ENCODE measurements around the gene CCDC7. TPM values are rescaled to one million over a fixed set of nuclear protein-coding genes. Genes with fewer than 3 reads are reported as not detected.
"Not testable (repeated sequence)": the region's sequence is repeated elsewhere in the genome, so short reads cannot be mapped to it uniquely, and the experiment has no call there.

CCDC7 gene
- total RNA-seq, 1 experiment from 2014 or later: 1.2 TPM

GRCh38 chr10:32540691-32541470 lies 94.9 kb downstream of the CCDC7 start:
- TF ChIP-seq CTCF (IDR thresholded peaks at IDR 0.05; ENCODE audit: insufficient read depth in 1 of 2, low read depth in 1 of 2, low read length in 1 of 2, severe bottlenecking in 1 of 2, unreplicated experiment in 1 of 2): no peak
- H3K27ac Mint-ChIP-seq (ENCODE audit: unreplicated experiment): no peak overlapping the region
- H3K4me3 ChIP-seq (ENCODE audit: low read depth, low read length): no peak overlapping the region
- no peaks in the 10 kb centered on the region for H3K9me3 ChIP-seq
- H3K36me3 Mint-ChIP-seq (ENCODE audit: insufficient read depth, unreplicated experiment): no peaks in the 10 kb centered on the region
- no peaks in the 10 kb centered on the region for H3K4me1 ChIP-seq
- ChIA-PET POLR2A (no interaction called here), CTCF (no interaction called here)
- no peak for DNase-seq
- intact Hi-C loops (cut with micrococcal nuclease; ENCODE audit: unreplicated experiment): no loop called here
- no peaks in the 10 kb centered on the region for H3K9me3 Mint-ChIP-seq (ENCODE audit: unreplicated experiment)
- peaks cover 2% of the 10 kb centered on the region for H3K27me3 Mint-ChIP-seq (ENCODE audit: insufficient read depth, unreplicated experiment)
- no peaks in the 10 kb centered on the region for H3K36me3 ChIP-seq (ENCODE audit: control insufficient read depth, insufficient read depth, low read length)
- no peaks in the 10 kb centered on the region for H3K27me3 ChIP-seq (replicated peaks; ENCODE audit: control insufficient read depth, insufficient read depth, low read length)
- H3K4me1 Mint-ChIP-seq (ENCODE audit: low read depth, unreplicated experiment): no peaks in the 10 kb centered on the region
- BruUV-seq (replicated peaks): no TSS peak
- no peak overlapping the region for H3K4me3 Mint-ChIP-seq (ENCODE audit: unreplicated experiment)

GRCh38 chr10:32548208-32548607 lies 102.3 kb downstream of the CCDC7 start:
- H3K4me1 Mint-ChIP-seq (ENCODE audit: low read depth, unreplicated experiment): peaks cover 5% of the 10 kb centered on the region
- Histone ChIP-seq H3K36me3 (ENCODE audit: control insufficient read depth, insufficient read depth, low read length) (no peaks in the 10 kb centered on the region), H3K4me1 (no peaks in the 10 kb centered on the region), H3K27me3 (replicated peaks; ENCODE audit: control insufficient read depth, insufficient read depth, low read length) (no peaks in the 10 kb centered on the region), H3K9me3 (no peaks in the 10 kb centered on the region; the same call in 1 of the 2 replicates), H3K4me3 (ENCODE audit: low read depth, low read length) (no peak overlapping the region)
- peaks cover 4% of the 10 kb centered on the region for H3K27me3 Mint-ChIP-seq (ENCODE audit: insufficient read depth, unreplicated experiment)
- CTCF ChIA-PET: no interaction called here
- no TSS peak for BruUV-seq (replicated peaks)
- no peaks in the 10 kb centered on the region for H3K9me3 Mint-ChIP-seq (ENCODE audit: unreplicated experiment)
- POLR2A ChIA-PET: no interaction called here
- H3K36me3 Mint-ChIP-seq (ENCODE audit: insufficient read depth, unreplicated experiment): no peaks in the 10 kb centered on the region
- intact Hi-C loops (cut with micrococcal nuclease; ENCODE audit: unreplicated experiment): no loop called here
- no peak overlapping the region for H3K4me3 Mint-ChIP-seq (ENCODE audit: unreplicated experiment)
- DNase-seq: no peak
- no peak overlapping the region for H3K27ac Mint-ChIP-seq (ENCODE audit: unreplicated experiment)
- TF ChIP-seq CTCF (IDR thresholded peaks at IDR 0.05; ENCODE audit: insufficient read depth in 1 of 2, low read depth in 1 of 2, low read length in 1 of 2, severe bottlenecking in 1 of 2, unreplicated experiment in 1 of 2): no peak

GRCh38 chr10:32556783-32557395 lies 110.9 kb downstream of the CCDC7 start:
- Mint-ChIP-seq H3K27ac (ENCODE audit: unreplicated experiment) (no peak overlapping the region), H3K4me3 (ENCODE audit: unreplicated experiment) (no peak overlapping the region), H3K27me3 (ENCODE audit: insufficient read depth, unreplicated experiment) (peaks cover 8% of the 10 kb centered on the region), H3K4me1 (ENCODE audit: low read depth, unreplicated experiment) (no peaks in the 10 kb centered on the region), H3K9me3 (ENCODE audit: unreplicated experiment) (peaks cover 8% of the 10 kb centered on the region), H3K36me3 (ENCODE audit: insufficient read depth, unreplicated experiment) (no peaks in the 10 kb centered on the region)
- H3K9me3 ChIP-seq: no peaks in the 10 kb centered on the region
- H3K4me1 ChIP-seq: no peaks in the 10 kb centered on the region
- intact Hi-C loops (cut with micrococcal nuclease; ENCODE audit: unreplicated experiment): no loop called here
- no peak overlapping the region for H3K4me3 ChIP-seq (ENCODE audit: low read depth, low read length)
- H3K36me3 ChIP-seq (ENCODE audit: control insufficient read depth, insufficient read depth, low read length): no peaks in the 10 kb centered on the region
- BruUV-seq (replicated peaks): no TSS peak
- ChIA-PET POLR2A (no interaction called here), CTCF (no interaction called here)
- DNase-seq: no peak
- H3K27me3 ChIP-seq (replicated peaks; ENCODE audit: control insufficient read depth, insufficient read depth, low read length): no peaks in the 10 kb centered on the region
- TF ChIP-seq CTCF (IDR thresholded peaks at IDR 0.05; ENCODE audit: insufficient read depth in 1 of 2, low read depth in 1 of 2, low read length in 1 of 2, severe bottlenecking in 1 of 2, unreplicated experiment in 1 of 2): no peak

GRCh38 chr10:32562695-32563094 lies 116.8 kb downstream of the CCDC7 start:
- H3K27me3 Mint-ChIP-seq (ENCODE audit: insufficient read depth, unreplicated experiment); DNase-seq; H3K27me3 ChIP-seq (replicated peaks; ENCODE audit: control insufficient read depth, insufficient read depth, low read length); H3K36me3 Mint-ChIP-seq (ENCODE audit: insufficient read depth, unreplicated experiment); H3K36me3 ChIP-seq (ENCODE audit: control insufficient read depth, insufficient read depth, low read length); intact Hi-C loops (cut with micrococcal nuclease; ENCODE audit: unreplicated experiment); H3K4me3 ChIP-seq (ENCODE audit: low read depth, low read length); CTCF ChIA-PET; H3K4me3 Mint-ChIP-seq (ENCODE audit: unreplicated experiment); H3K9me3 ChIP-seq; H3K4me1 ChIP-seq; H3K27ac Mint-ChIP-seq (ENCODE audit: unreplicated experiment); H3K4me1 Mint-ChIP-seq (ENCODE audit: low read depth, unreplicated experiment); POLR2A ChIA-PET; BruUV-seq (replicated peaks); H3K9me3 Mint-ChIP-seq (ENCODE audit: unreplicated experiment): not testable (repeated sequence)
